Epithelial cell of proximal tubule (primary cell): ENCODE results near the gene ZNF426. TPM values are rescaled to one million over a fixed set of nuclear protein-coding genes. Genes with fewer than 3 reads are reported as not detected.

Experiments
- DNase-seq: peaks from one replicate; pipeline ENCODE4 v3.0.0-alpha.2; 2011; ENCODE audit warnings: low read depth
- H3K4me3 ChIP-seq: 2 replicates; pipeline ENCODE4 v1.5.1; 2011; ENCODE audit warnings: low read depth, mild to moderate bottlenecking, low read length
- total RNA-seq: library from RNA; depleted of rRNA; stranded (reverse); fragments of >200 nt; gene quantifications from 2 replicates; pipeline ENCODE4 v1.2.3, GENCODE V29; 2015
- TF ChIP-seq, protein P1 (sequence below): conservative IDR thresholded peaks from 2 replicates; pipeline ENCODE4 v1.5.1; 2012; ENCODE audit warnings: low read depth, mild to moderate bottlenecking, low read length

The ZNF426 gene
- total RNA-seq, 1 donor from 2014 or later, result 14.8 TPM

DNA sequence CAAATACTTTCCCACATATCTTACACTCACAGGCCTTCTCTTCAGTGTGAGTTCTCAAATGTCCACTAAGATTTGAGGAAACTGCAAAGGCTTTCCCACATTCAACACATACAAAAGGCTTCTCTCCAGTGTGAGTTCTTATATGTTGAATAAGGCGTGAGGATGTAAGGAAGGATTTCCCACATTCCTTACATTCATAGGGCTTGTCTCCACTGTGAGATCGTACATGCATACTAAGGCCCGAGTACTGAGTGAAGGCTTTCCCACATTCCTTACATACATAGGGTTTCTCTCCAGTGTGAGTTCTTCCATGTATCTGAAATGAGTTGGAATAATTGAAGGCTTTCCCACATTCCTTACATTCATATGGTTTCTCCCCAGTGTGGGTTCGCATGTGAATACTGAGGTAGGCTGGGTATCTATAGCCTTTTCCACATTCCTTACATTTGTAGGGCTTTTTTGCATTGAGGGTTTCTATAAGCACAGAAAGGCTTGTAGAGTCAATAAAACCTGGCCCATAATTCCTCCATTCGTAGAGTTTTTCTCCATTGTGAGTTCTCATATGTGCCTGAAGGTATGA is 9.6 kb downstream of the ZNF426 start:
- H3K4me3 ChIP-seq, result no peak overlapping the region
- TF ChIP-seq, protein P1, sequence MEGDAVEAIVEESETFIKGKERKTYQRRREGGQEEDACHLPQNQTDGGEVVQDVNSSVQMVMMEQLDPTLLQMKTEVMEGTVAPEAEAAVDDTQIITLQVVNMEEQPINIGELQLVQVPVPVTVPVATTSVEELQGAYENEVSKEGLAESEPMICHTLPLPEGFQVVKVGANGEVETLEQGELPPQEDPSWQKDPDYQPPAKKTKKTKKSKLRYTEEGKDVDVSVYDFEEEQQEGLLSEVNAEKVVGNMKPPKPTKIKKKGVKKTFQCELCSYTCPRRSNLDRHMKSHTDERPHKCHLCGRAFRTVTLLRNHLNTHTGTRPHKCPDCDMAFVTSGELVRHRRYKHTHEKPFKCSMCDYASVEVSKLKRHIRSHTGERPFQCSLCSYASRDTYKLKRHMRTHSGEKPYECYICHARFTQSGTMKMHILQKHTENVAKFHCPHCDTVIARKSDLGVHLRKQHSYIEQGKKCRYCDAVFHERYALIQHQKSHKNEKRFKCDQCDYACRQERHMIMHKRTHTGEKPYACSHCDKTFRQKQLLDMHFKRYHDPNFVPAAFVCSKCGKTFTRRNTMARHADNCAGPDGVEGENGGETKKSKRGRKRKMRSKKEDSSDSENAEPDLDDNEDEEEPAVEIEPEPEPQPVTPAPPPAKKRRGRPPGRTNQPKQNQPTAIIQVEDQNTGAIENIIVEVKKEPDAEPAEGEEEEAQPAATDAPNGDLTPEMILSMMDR, result no peak
- no peak for DNase-seq

DNA sequence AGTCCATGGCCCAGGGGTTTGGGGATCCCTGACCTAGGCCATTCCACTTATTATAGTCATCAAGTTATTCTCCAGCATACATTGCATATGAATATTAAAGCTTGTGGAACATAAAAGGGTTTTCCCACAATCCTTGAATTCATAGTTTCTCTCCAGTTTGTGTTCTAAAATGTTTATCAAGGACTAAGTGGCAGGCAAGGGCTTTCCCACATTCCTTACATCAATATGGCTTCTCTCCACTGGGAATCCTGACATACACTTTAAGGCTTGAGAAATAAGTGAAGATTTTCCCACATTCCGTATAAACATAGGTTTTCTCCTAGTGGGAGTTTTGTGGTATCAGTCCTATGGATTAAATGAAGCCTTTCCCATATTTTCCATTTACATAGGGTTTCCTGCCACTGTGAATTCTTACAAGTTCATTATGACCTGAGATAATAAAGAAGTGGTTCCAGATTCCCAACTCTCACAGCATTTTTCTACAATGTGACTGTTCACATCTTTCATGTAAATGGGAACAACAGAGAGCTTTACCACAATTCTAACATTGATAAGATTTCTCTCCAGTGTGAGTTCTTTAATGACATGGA is 14.5 kb downstream of the ZNF426 start:
- H3K4me3 ChIP-seq, result no peak overlapping the region
- DNase-seq, result no peak
- TF ChIP-seq, protein P1, result no peak

DNA sequence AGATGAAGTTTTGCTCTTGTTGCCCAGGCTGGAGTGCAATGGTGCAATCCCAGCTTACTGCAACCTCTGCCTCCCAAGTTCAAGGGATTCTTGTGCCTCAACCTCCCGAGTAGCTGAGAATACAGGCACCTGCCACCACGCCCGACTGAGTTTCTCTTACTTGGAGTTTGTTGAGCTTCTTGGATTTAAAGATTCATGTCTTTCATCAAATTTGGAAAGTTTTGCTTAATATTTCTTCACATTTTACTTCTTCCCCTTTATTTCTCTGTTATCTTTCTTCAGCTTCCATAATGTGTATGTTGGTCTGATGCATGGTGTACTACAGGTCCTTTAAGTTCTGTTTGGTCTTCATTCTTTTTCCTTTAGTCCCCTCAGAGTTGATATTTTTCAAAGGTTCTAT is 31.2 kb downstream of the ZNF426 start:
- no peak overlapping the region for H3K4me3 ChIP-seq
- DNase-seq, result no peak
- TF ChIP-seq, protein P1, result no peak

DNA sequence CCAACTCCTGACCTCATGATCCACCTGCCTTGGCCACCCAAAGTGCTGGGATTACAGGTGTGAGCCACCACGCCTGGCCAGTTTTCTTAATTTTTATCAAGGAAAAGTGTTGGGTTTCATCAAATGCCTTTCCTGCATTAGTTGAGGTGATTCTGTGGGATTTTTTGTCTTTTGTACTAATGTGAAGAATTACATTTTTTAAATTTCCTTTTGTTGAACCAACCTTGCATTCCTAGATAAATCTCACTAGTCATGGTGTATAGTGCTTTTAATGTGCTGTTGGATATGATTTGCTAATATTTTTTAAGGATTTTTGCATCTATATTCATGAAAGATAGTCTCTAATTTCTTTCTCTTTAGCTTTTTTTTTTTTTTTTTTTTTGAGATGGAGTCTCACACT is 37.6 kb downstream of the ZNF426 start:
- TF ChIP-seq, protein P1, result no peak
- no peak for DNase-seq
- no peak overlapping the region for H3K4me3 ChIP-seq

DNA sequence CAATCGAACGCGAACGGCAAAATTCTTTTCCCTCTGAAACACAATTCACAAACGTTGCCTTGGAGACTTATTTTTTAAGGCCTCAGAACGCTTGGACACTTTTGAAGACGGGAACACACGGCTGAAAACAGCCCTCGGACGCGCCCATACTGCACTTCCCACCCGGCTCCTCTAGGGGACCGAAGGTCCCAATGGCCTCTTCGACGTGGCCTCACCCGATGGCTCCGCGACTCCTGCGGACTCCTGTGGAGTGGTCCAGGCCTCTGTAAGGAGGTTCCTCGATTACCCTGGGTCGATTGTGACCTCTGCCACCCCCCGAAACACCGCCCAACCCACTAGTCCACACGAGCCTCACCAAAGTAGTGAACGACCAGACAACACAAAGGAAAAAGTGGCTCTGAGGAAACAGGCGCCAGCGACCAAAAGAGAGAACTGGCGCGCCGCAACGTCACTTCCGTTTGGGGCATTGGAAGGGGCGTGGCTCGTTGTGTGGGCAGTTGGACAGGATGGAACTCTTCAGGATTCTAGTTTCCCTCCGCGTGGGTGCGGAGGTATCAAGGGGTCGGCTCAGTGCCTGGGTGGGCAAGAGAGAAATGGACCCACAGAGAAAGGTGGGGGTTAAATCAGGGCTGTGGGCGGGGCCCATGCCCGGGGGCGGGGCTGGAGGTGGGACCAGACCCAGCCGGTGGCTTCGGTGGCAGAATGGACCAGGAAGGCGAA is 40.1 kb downstream of the ZNF426 start, which contains the start of gene ZNF560:
Gene ZNF560 (minus strand): TSS at position 434 of the 720 bp plus-strand sequence. CDS start 23,303 bp downstream, outside the sequence.
- DNase-seq, result no peak
- no peak within 1 kb of the TSS for H3K4me3 ChIP-seq
- TF ChIP-seq, protein P1, result peak; percentile 13

DNA sequence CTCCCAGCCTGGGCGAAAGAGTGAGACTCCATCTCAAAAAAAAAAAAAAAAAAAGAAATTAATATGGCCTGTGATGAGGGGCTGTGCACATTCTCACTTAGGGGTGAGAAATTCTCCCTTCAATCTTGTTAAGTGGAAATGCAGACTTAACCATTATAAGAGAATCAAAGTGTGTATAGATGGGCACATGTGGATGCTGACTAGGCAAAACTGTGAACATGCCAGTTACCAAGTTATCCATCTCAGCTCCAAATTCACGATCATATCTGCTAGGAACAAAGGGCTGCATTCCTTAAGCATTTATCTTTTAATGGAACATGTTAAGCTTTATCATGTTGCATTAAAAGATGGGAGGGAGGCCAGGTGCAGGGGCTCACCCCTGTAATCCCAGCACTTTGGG is 44.3 kb downstream of the ZNF426 start:
- TF ChIP-seq, protein P1, result no peak
- no peak for DNase-seq
- H3K4me3 ChIP-seq, result no peak overlapping the region
